HEK293T (cell line): ENCODE data around the gene HSD11B1.

Experiments
- ARNT ChIP-seq: fragments of 450-650 bp; IDR thresholded peaks from 2 replicates; pipeline ENCODE4 v1.6.1; 2017; ENCODE audit warnings: mild to moderate bottlenecking
- ELF4 ChIP-seq: fragments of 450-650 bp; IDR thresholded peaks from 2 replicates; pipeline ENCODE4 v1.6.1; 2017; ENCODE audit warnings: antibody characterized with exemption
- FOXA1 ChIP-seq: fragments of 450-650 bp; IDR thresholded peaks from 2 replicates; pipeline ENCODE4 v1.6.1; 2016; ENCODE audit warnings: mild to moderate bottlenecking
- FOXK2 ChIP-seq: fragments of 450-650 bp; IDR thresholded peaks from 2 replicates; pipeline ENCODE4 v1.6.1; 2016; ENCODE audit warnings: mild to moderate bottlenecking
- FOXM1 ChIP-seq: fragments of 450-650 bp; IDR thresholded peaks from 2 replicates; pipeline ENCODE4 v1.6.1; 2017; ENCODE audit warnings: mild to moderate bottlenecking, borderline replicate concordance
- HDGF ChIP-seq: fragments of 450-650 bp; IDR thresholded peaks from 2 replicates; pipeline ENCODE4 v1.6.1; 2017; ENCODE audit warnings: antibody characterized with exemption, borderline replicate concordance
- L3MBTL2 ChIP-seq: fragments of 450-650 bp; conservative IDR thresholded peaks from 2 replicates; pipeline ENCODE4 v1.6.1; 2016; ENCODE audit warnings: mild to moderate bottlenecking
- NFRKB ChIP-seq: fragments of 450-650 bp; IDR thresholded peaks from 2 replicates; pipeline ENCODE4 v1.6.1; 2016; ENCODE audit warnings: mild to moderate bottlenecking, moderate library complexity
- PKNOX1 ChIP-seq: fragments of 450-650 bp; IDR thresholded peaks from 2 replicates; pipeline ENCODE4 v1.6.1; 2016
- SP1 ChIP-seq: fragments of 450-650 bp; IDR thresholded peaks from 2 replicates; pipeline ENCODE4 v1.6.1; 2017
- SUZ12 ChIP-seq: fragments of 450-650 bp; IDR thresholded peaks from 2 replicates; pipeline ENCODE4 v1.6.1; 2016; ENCODE audit warnings: mild to moderate bottlenecking
- TARDBP ChIP-seq: fragments of 450-650 bp; IDR thresholded peaks from 2 replicates; pipeline ENCODE4 v1.6.1; 2016
- ZNF384 ChIP-seq: fragments of 450-650 bp; IDR thresholded peaks from 2 replicates; pipeline ENCODE4 v1.6.1; 2016

- no peak for TF ChIP-seq FOXM1
- TF ChIP-seq SP1: no peak
- no peak for TF ChIP-seq ELF4
- no peak for TF ChIP-seq NFRKB
- no peak for TF ChIP-seq FOXK2
- no peak for TF ChIP-seq PKNOX1
- no peak for TF ChIP-seq FOXA1
- TF ChIP-seq TARDBP: no peak
- TF ChIP-seq ARNT: no peak
- no peak for TF ChIP-seq ZNF384
- no peak for TF ChIP-seq SUZ12
- no peak for TF ChIP-seq HDGF
- TF ChIP-seq L3MBTL2: no peak
Measured at GRCh38 chr1:209720826-209721225, 16.2 kb downstream of the HSD11B1 start.
